ENCODE results near the gene TMEM259.

The TMEM259 gene

GRCh38 chr19:998064-998463 is 22.9 kb downstream of the TMEM259 start:
- DNase-seq (ENCODE audit: low read depth in 1 of 2, low spot score in 1 of 2): no peak
- Histone ChIP-seq H3K27me3 (ENCODE audit: insufficient read depth, poor library complexity, severe bottlenecking) (peaks cover 44% of the 10 kb centered on the region), H3K4me3 (replicated peaks; ENCODE audit: insufficient read depth, low read length) (no peak overlapping the region), H3K27ac (replicated peaks) (no peak overlapping the region)
- TF ChIP-seq CTCF (IDR thresholded peaks at IDR 0.05; ENCODE audit: insufficient read depth, low read length) (no peak), GABPA (IDR thresholded peaks at IDR 0.05; ENCODE audit: low read depth) (no peak), SPI1 (IDR thresholded peaks at IDR 0.05; ENCODE audit: borderline replicate concordance, low read depth) (no peak), POLR2AphosphoS5 (IDR thresholded peaks at IDR 0.05; ENCODE audit: low read depth) (no peak), REST (IDR thresholded peaks at IDR 0.05; ENCODE audit: insufficient replicate concordance, low read depth) (no peak)

GRCh38 chr19:996051-996838 is 24.7 kb downstream of the TMEM259 start:
- TF ChIP-seq REST (IDR thresholded peaks at IDR 0.05; ENCODE audit: insufficient replicate concordance, low read depth) (no peak), SPI1 (IDR thresholded peaks at IDR 0.05; ENCODE audit: borderline replicate concordance, low read depth) (no peak), POLR2AphosphoS5 (IDR thresholded peaks at IDR 0.05; ENCODE audit: low read depth) (peak; percentile 26; the same call in 1 of the 2 replicates), CTCF (IDR thresholded peaks at IDR 0.05; ENCODE audit: insufficient read depth, low read length) (no peak), GABPA (IDR thresholded peaks at IDR 0.05; ENCODE audit: low read depth) (no peak)
- Histone ChIP-seq H3K27me3 (ENCODE audit: insufficient read depth, poor library complexity, severe bottlenecking) (peaks cover 40% of the 10 kb centered on the region), H3K27ac (replicated peaks) (no peak overlapping the region), H3K4me3 (replicated peaks; ENCODE audit: insufficient read depth, low read length) (no peak overlapping the region)
- DNase-seq (ENCODE audit: low read depth in 1 of 2, low spot score in 1 of 2): peak in 1 of 2 experiments; percentile 30

GRCh38 chr19:995051-995827 is 25.7 kb downstream of the TMEM259 start:
- H3K4me3 ChIP-seq (replicated peaks; ENCODE audit: insufficient read depth, low read length): no peak overlapping the region
- TF ChIP-seq CTCF (IDR thresholded peaks at IDR 0.05; ENCODE audit: insufficient read depth, low read length): no peak
- TF ChIP-seq POLR2AphosphoS5 (IDR thresholded peaks at IDR 0.05; ENCODE audit: low read depth): no peak
- no peak for TF ChIP-seq GABPA (IDR thresholded peaks at IDR 0.05; ENCODE audit: low read depth)
- TF ChIP-seq REST (IDR thresholded peaks at IDR 0.05; ENCODE audit: insufficient replicate concordance, low read depth): no peak
- TF ChIP-seq SPI1 (IDR thresholded peaks at IDR 0.05; ENCODE audit: borderline replicate concordance, low read depth): no peak
- H3K27ac ChIP-seq (replicated peaks): no peak overlapping the region
- no peak for DNase-seq (ENCODE audit: low read depth in 1 of 2, low spot score in 1 of 2)
- H3K27me3 ChIP-seq (ENCODE audit: insufficient read depth, poor library complexity, severe bottlenecking): peaks cover 34% of the 10 kb centered on the region
